GM12801 (cell line): ENCODE measurements around the gene ZNF555.

Source experiments
- CTCF ChIP-seq: IDR thresholded peaks from one replicate; pipeline ENCODE4 v1.5.1; 2011; ENCODE audit warnings: control low read depth; ENCODE audit not compliant: insufficient read length; ENCODE audit errors: extremely low read depth

The ZNF555 gene

GRCh38 chr19:2858864-2859263, 17.6 kb downstream of the ZNF555 start:
- TF ChIP-seq CTCF: no peak

- no peak for TF ChIP-seq CTCF
Measured at GRCh38 chr19:2863816-2864215, 22.5 kb downstream of the ZNF555 start.

GRCh38 chr19:2865334-2866100, 24.2 kb downstream of the ZNF555 start:
- TF ChIP-seq CTCF: no peak

GRCh38 chr19:2866495-2867024, 25.3 kb downstream of the ZNF555 start:
- TF ChIP-seq CTCF: no peak

GRCh38 chr19:2867025-2867991, 26.0 kb downstream of the ZNF555 start, which contains the start of gene ZNF556:
Gene ZNF556, plus strand, starts transcription at chr19:2867335. Its CDS starts 87 bp downstream, at chr19:2867422.
- TF ChIP-seq CTCF: no peak

GRCh38 chr19:2869618-2870017, 28.3 kb downstream of the ZNF555 start:
- TF ChIP-seq CTCF: no peak
